Stimulated activated CD4-positive, alpha-beta T cell treated with anti-CD3 and anti-CD28 coated beads, Interleukin-4, amount 100 ng/mL, for 1 hour (primary cell): ENCODE results near the gene RGSL1.

Source experiments
- DNase-seq: peaks from one replicate; pipeline ENCODE4 v3.0.0-alpha.2; 2020

RGSL1 gene

GRCh38 chr1:182595641-182596240 lies 145.8 kb downstream of the RGSL1 start:
- peak; percentile 66 for DNase-seq

GRCh38 chr1:182596934-182597333 lies 147.0 kb downstream of the RGSL1 start:
- DNase-seq, result no peak

GRCh38 chr1:182598296-182598695 lies 148.3 kb downstream of the RGSL1 start:
- DNase-seq, result no peak

GRCh38 chr1:182599339-182599738 lies 149.4 kb downstream of the RGSL1 start:
- DNase-seq, result peak; percentile 25

GRCh38 chr1:182600036-182600713 lies 150.2 kb downstream of the RGSL1 start:
- no peak for DNase-seq

- DNase-seq, result no peak
Measured at GRCh38 chr1:182600745-182601415, 150.9 kb downstream of the RGSL1 start.

- peak; percentile 50 for DNase-seq
Measured at GRCh38 chr1:182601416-182601786, 151.5 kb downstream of the RGSL1 start.

- DNase-seq, result no peak
Measured at GRCh38 chr1:182601913-182602312, 152.0 kb downstream of the RGSL1 start.

- DNase-seq, result no peak
Measured at GRCh38 chr1:182602935-182603645, 153.1 kb downstream of the RGSL1 start.

GRCh38 chr1:182603646-182604174 lies 153.8 kb downstream of the RGSL1 start:
- no peak for DNase-seq

GRCh38 chr1:182604175-182605164 lies 154.5 kb downstream of the RGSL1 start, which contains the start of gene RGS16:
TSS of gene RGS16 (minus strand) at chr1:182604389. CDS start at chr1:182604259, 130 bp downstream.
- peak; percentile 96 for DNase-seq

- DNase-seq, result no peak
Measured at GRCh38 chr1:182607566-182607965, 157.6 kb downstream of the RGSL1 start.

- no peak for DNase-seq
Measured at GRCh38 chr1:182608236-182608635, 158.3 kb downstream of the RGSL1 start.

GRCh38 chr1:182608845-182609610 lies 159.1 kb downstream of the RGSL1 start:
- no peak for DNase-seq
